ENCODE measurements around the gene AURKAIP1.
A peak's percentile ranks its signal among the peaks of the same experiment; 100 is the strongest.

Gene AURKAIP1

GRCh38 chr1:1334835-1335234, 40.2 kb downstream of the AURKAIP1 start:
- H3K36me3 ChIP-seq: peaks cover 6 to 45% (median 28%) of the 10 kb centered on the region in 11 experiments; a peak in 19 of 22 replicates
- TF ChIP-seq Cebpa-rat (IDR thresholded peaks at IDR 0.05): no peak
- H3K4me2 ChIP-seq: no peak overlapping the region
- no peak overlapping the region for H3K9ac ChIP-seq
- peaks cover 0 to 85% (median 29%) of the 10 kb centered on the region in 11 experiments; a peak in 13 of 22 replicates for H4K20me1 ChIP-seq
- no peak overlapping the region for H3K27ac ChIP-seq
- H3K9me3 ChIP-seq (replicated peaks in 1 of 11): no peaks in the 10 kb centered on the region
- H3K27me3 ChIP-seq: no peaks in the 10 kb centered on the region
- H3K4me1 ChIP-seq: peaks cover 0 to 11% (median 8%) of the 10 kb centered on the region in 10 experiments; a peak in 11 of 20 replicates
- no peak overlapping the region for H3K4me3 ChIP-seq

DNA sequence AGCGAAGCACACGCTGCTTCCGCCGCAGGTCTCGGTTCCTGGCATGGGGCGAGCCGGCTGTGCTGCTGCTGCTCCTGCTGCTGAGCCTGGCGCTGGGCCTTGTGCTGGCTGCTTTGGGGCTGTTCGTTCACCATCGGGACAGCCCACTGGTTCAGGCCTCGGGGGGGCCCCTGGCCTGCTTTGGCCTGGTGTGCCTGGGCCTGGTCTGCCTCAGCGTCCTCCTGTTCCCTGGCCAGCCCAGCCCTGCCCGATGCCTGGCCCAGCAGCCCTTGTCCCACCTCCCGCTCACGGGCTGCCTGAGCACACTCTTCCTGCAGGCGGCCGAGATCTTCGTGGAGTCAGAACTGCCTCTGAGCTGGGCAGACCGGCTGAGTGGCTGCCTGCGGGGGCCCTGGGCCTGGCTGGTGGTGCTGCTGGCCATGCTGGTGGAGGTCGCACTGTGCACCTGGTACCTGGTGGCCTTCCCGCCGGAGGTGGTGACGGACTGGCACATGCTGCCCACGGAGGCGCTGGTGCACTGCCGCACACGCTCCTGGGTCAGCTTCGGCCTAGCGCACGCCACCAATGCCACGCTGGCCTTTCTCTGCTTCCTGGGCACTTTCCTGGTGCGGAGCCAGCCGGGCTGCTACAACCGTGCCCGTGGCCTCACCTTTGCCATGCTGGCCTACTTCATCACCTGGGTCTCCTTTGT, 41.3 kb downstream of the AURKAIP1 start:
- no peak overlapping the region for H3K9ac ChIP-seq
- peaks cover 7 to 91% (median 41%) of the 10 kb centered on the region in 11 experiments; a peak in 17 of 22 replicates for H4K20me1 ChIP-seq
- TF ChIP-seq Cebpa-rat (IDR thresholded peaks at IDR 0.05): no peak

GRCh38 chr1:1332774-1333480, 42.1 kb downstream of the AURKAIP1 start:
- peaks cover 0 to 18% (median 12%) of the 10 kb centered on the region in 10 experiments; a peak in 14 of 20 replicates for H3K4me1 ChIP-seq
- H3K27me3 ChIP-seq: no peaks in the 10 kb centered on the region
- H4K20me1 ChIP-seq: peaks cover 13 to 95% (median 48%) of the 10 kb centered on the region in 11 experiments; a peak in 17 of 22 replicates

More for the DNA sequence above, 41.3 kb downstream of the AURKAIP1 start:
- Histone ChIP-seq H3K36me3 (peaks cover 6 to 43% (median 25%) of the 10 kb centered on the region in 11 experiments; a peak in 20 of 22 replicates), H3K4me2 (no peak overlapping the region), H3K27me3 (no peaks in the 10 kb centered on the region), H3K9me3 (replicated peaks in 1 of 11) (no peaks in the 10 kb centered on the region), H3K27ac (no peak overlapping the region), H3K4me1 (peaks cover 0 to 14% (median 8%) of the 10 kb centered on the region in 10 experiments; a peak in 12 of 20 replicates), H3K4me3 (no peak overlapping the region)

DNA sequence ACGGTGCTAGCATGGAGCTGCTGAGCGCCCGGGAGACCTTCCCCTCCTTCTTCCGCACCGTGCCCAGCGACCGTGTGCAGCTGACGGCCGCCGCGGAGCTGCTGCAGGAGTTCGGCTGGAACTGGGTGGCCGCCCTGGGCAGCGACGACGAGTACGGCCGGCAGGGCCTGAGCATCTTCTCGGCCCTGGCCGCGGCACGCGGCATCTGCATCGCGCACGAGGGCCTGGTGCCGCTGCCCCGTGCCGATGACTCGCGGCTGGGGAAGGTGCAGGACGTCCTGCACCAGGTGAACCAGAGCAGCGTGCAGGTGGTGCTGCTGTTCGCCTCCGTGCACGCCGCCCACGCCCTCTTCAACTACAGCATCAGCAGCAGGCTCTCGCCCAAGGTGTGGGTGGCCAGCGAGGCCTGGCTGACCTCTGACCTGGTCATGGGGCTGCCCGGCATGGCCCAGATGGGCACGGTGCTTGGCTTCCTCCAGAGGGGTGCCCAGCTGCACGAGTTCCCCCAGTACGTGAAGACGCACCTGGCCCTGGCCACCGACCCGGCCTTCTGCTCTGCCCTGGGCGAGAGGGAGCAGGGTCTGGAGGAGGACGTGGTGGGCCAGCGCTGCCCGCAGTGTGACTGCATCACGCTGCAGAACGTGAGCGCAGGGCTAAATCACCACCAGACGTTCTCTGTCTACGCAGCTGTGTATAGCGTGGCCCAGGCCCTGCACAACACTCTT, 42.8 kb downstream of the AURKAIP1 start:
- no peak overlapping the region for H3K9ac ChIP-seq
- TF ChIP-seq Cebpa-rat (IDR thresholded peaks at IDR 0.05): no peak

More at GRCh38 chr1:1332774-1333480, 42.1 kb downstream of the AURKAIP1 start:
- Histone ChIP-seq H3K4me2 (no peak overlapping the region), H3K27ac (no peak overlapping the region), H3K9ac (no peak overlapping the region), H3K9me3 (replicated peaks in 1 of 11) (no peaks in the 10 kb centered on the region), H3K36me3 (peaks cover 5 to 43% (median 26%) of the 10 kb centered on the region in 11 experiments; a peak in 19 of 22 replicates), H3K4me3 (no peak overlapping the region)
- no peak for TF ChIP-seq Cebpa-rat (IDR thresholded peaks at IDR 0.05)

GRCh38 chr1:1331068-1331965, 43.7 kb downstream of the AURKAIP1 start, which contains the start of gene TAS1R3:
TSS of gene TAS1R3 (plus strand) at chr1:1331280. CDS start at chr1:1331346, 66 bp downstream.
- no peaks in the 10 kb centered on the region for H3K27me3 ChIP-seq
- H3K4me1 ChIP-seq: peaks cover under 1 to 23% (median 15%) of the 10 kb centered on the region in 10 experiments; a peak in 17 of 20 replicates
- no peaks in the 10 kb centered on the region for H3K9me3 ChIP-seq (replicated peaks in 1 of 11)
- no peak within 1 kb of the TSS for H3K4me3 ChIP-seq
- peaks cover 8 to 46% (median 27%) of the 10 kb centered on the region in 11 experiments; a peak in 18 of 22 replicates for H3K36me3 ChIP-seq
- peaks cover 14 to 98% (median 64%) of the 10 kb centered on the region in 11 experiments; a peak in 20 of 22 replicates for H4K20me1 ChIP-seq
- no peak within 1 kb of the TSS for H3K27ac ChIP-seq
- H3K9ac ChIP-seq: no peak within 1 kb of the TSS
- no peak for TF ChIP-seq Cebpa-rat (IDR thresholded peaks at IDR 0.05)
- H3K4me2 ChIP-seq: peak within 1 kb of the TSS in 4 of 11 experiments; percentile 9 to 21 (median 18); a peak in 6 of 22 replicates

More for the DNA sequence above, 42.8 kb downstream of the AURKAIP1 start:
- no peaks in the 10 kb centered on the region for H3K9me3 ChIP-seq (replicated peaks in 1 of 11)
- H3K27me3 ChIP-seq: no peaks in the 10 kb centered on the region
- H3K4me3 ChIP-seq: no peak overlapping the region
- H3K4me1 ChIP-seq: peaks cover 0 to 20% (median 13%) of the 10 kb centered on the region in 10 experiments; a peak in 14 of 20 replicates
- H3K27ac ChIP-seq: no peak overlapping the region
- H3K4me2 ChIP-seq: no peak overlapping the region
- H3K36me3 ChIP-seq: peaks cover 12 to 46% (median 30%) of the 10 kb centered on the region in 11 experiments; a peak in 20 of 22 replicates
- H4K20me1 ChIP-seq: peaks cover 13 to 98% (median 56%) of the 10 kb centered on the region in 11 experiments; a peak in 18 of 22 replicates

DNA sequence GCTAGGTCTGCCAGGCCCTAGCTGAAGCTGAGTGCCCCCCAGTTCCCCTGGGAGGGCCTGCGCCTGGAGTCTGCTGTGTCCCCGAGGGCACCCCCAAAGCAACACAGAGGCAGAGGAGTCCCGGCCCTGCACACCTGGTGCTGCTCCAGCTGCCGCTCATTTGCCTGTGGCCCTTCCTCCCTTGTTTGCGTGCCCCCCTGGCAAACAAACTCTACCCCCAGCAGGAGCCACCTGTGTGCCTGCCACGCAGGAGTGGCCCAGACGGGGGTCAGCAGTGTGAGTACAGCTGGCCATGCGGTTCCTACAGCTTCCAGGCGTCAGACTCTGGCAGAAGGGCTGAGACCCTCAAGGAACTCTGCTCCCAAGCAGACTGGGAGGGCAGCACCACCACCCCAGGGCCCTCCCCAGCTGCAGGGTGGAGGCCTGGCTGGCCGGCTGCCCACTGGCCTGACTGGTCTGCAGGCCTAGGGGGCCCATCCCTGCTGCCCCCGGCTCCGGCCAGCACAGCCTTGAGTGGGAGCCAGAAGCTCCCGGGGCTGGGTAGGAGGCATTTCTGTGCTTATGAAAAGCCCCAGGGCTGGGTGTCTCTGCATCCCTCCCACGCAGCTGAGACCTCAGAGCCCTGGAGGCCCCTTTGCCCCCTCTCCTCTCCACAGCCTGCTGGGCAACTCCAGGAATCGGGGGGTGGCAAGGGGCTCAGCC, 44.5 kb downstream of the AURKAIP1 start:
- Histone ChIP-seq H4K20me1 (peaks cover 22 to 98% (median 68%) of the 10 kb centered on the region in 11 experiments; a peak in 21 of 22 replicates), H3K9ac (no peak overlapping the region), H3K36me3 (peaks cover 8 to 38% (median 26%) of the 10 kb centered on the region in 11 experiments; a peak in 17 of 22 replicates), H3K27ac (no peak overlapping the region), H3K4me3 (no peak overlapping the region), H3K9me3 (replicated peaks in 1 of 11) (no peaks in the 10 kb centered on the region), H3K4me1 (peaks cover 9 to 31% (median 23%) of the 10 kb centered on the region in 10 experiments), H3K4me2 (peak overlapping the region in 4 of 11 experiments; percentile 9 to 21 (median 18); a peak in 6 of 22 replicates), H3K27me3 (no peaks in the 10 kb centered on the region)
- TF ChIP-seq Cebpa-rat (IDR thresholded peaks at IDR 0.05): no peak

All from BLaER1 treated with 17β-estradiol and CSF1 and Interleukin-3, amounts not matched to agents 10 nM and 100 nM (cell line).